Activated CD8-positive, alpha-beta T cell treated with anti-CD3 and anti-CD28 coated beads for 36 hours (primary cell): ENCODE measurements around the gene IFRD2. TPM values are rescaled to one million over a fixed set of nuclear protein-coding genes. Genes with fewer than 3 reads are reported as not detected.
A peak's percentile ranks its signal among the peaks of the same experiment; 100 is the strongest.
"Not testable (repeated sequence)": the region's sequence is repeated elsewhere in the genome, so short reads cannot be mapped to it uniquely, and the experiment has no call there.

Experiments used
- ATAC-seq: fragments of 200-7000 bp; cut with Tn5 transposase; one replicate; pipeline ENCODE4 v1.10.0; 2021; ENCODE audit warnings: mild to moderate bottlenecking, moderate library complexity
- CTCF ChIA-PET: fragments of 350-600 bp; sonication (Branson Sonifier 250); formaldehyde crosslinking; loops from one replicate; lab custom pipeline; 2021; ENCODE audit warnings: antibody characterized with exemption; lab: Charles Lee
- POLR2A ChIA-PET: fragments of 350-600 bp; sonication (Branson Sonifier 250); formaldehyde crosslinking; loops from one replicate; lab custom pipeline; 2021; ENCODE audit warnings: antibody characterized with exemption; lab: Charles Lee
- DNase-seq: peaks from one replicate; pipeline ENCODE4 v3.0.0-alpha.2; 2020
- H3K27ac Mint-ChIP-seq: one replicate; pipeline ENCODE4 v1.8.0; 2021; ENCODE audit warnings: mild to moderate bottlenecking, mixed read lengths
- H3K27me3 Mint-ChIP-seq: one replicate; pipeline ENCODE4 v1.8.0; 2021; ENCODE audit warnings: mixed read lengths
- H3K36me3 Mint-ChIP-seq: one replicate; pipeline ENCODE4 v1.8.0; 2021; ENCODE audit warnings: low read depth, mixed read lengths
- H3K4me1 Mint-ChIP-seq: one replicate; pipeline ENCODE4 v1.8.0; 2021; ENCODE audit warnings: low read depth, mixed read lengths
- H3K4me3 Mint-ChIP-seq: one replicate; pipeline ENCODE4 v1.8.0; 2021; ENCODE audit warnings: mild to moderate bottlenecking, moderate library complexity, mixed read lengths
- H3K9me3 Mint-ChIP-seq: one replicate; pipeline ENCODE4 v1.8.0; 2021; ENCODE audit warnings: mixed read lengths
- CTCF ChIP-seq: fragments of 200-600 bp; IDR thresholded peaks from one replicate; pipeline ENCODE4 v1.8.0; 2022; ENCODE audit warnings: antibody characterized with exemption, mild to moderate bottlenecking
- intact Hi-C: fragments of 100-400 bp; cut with micrococcal nuclease; formaldehyde crosslinking; loops from one replicate; pipeline ENCODE4 v1.10.0; 2022
- total RNA-seq, 2 experiments: library from RNA; stranded (reverse); gene quantifications; one replicate each; pipeline ENCODE4 v1.2.3, GENCODE V29; 2021

The IFRD2 gene
- total RNA-seq, 2 experiments from 2014 or later = 132 to 133 TPM

- no peak for TF ChIP-seq CTCF
- no peak overlapping the region for H3K4me3 Mint-ChIP-seq
- no peak overlapping the region for H3K27ac Mint-ChIP-seq
- DNase-seq = no peak
- intact Hi-C loops = no loop called here
- ChIA-PET POLR2A (interaction anchor here (0.9 to 13.4 kb wide), 3 partner anchors 11 to 167 kb away, joined by 3 to 126 read pairs (median 4); partner anchors contain the start of genes RASSF1 and TUSC2), CTCF (interaction anchor here (1.2 to 2.8 kb wide), 3 partner anchors 11 to 30 kb away, joined by 3 to 9 read pairs (median 3); partner anchors contain the start of gene TUSC2)
- H3K9me3 Mint-ChIP-seq = no peaks in the 10 kb centered on the region
- ATAC-seq = no peak
- no peaks in the 10 kb centered on the region for H3K27me3 Mint-ChIP-seq
- peaks cover 1% of the 10 kb centered on the region for H3K36me3 Mint-ChIP-seq
- H3K4me1 Mint-ChIP-seq = peaks cover 36% of the 10 kb centered on the region
These were observed 25.1 kb upstream of the IFRD2 start for GRCh38 chr3:50317300-50317699.

- POLR2A ChIA-PET = interaction anchor here (13.4 kb wide), 1 partner anchor 19 kb away, joined by 126 read pairs; the partner anchor contains the start of gene RASSF1
- intact Hi-C loops = no loop called here
- TF ChIP-seq CTCF = no peak
- ATAC-seq = peak; percentile 65
- Mint-ChIP-seq H3K27me3 (no peaks in the 10 kb centered on the region), H3K27ac (peak overlapping the region; percentile 82), H3K36me3 (peaks cover 1% of the 10 kb centered on the region), H3K4me1 (peaks cover 34% of the 10 kb centered on the region), H3K9me3 (no peaks in the 10 kb centered on the region), H3K4me3 (no peak overlapping the region)
- DNase-seq = peak; percentile 80
- CTCF ChIA-PET = interaction anchor here (1.2 to 2.8 kb wide), 2 partner anchors 11 to 30 kb away, joined by 3 to 9 read pairs; partner anchors contain the start of gene TUSC2
These were observed 24.5 kb upstream of the IFRD2 start for GRCh38 chr3:50316657-50317242.

GRCh38 chr3:50314816-50315215 is 22.6 kb upstream of the IFRD2 start:
- TF ChIP-seq CTCF = no peak
- DNase-seq = no peak
- Mint-ChIP-seq H3K27me3 (no peaks in the 10 kb centered on the region), H3K4me1 (peaks cover 29% of the 10 kb centered on the region), H3K27ac (no peak overlapping the region), H3K36me3 (peaks cover 2% of the 10 kb centered on the region), H3K4me3 (no peak overlapping the region), H3K9me3 (peaks cover under 1% of the 10 kb centered on the region)
- CTCF ChIA-PET = interaction anchor here (1.1 to 2.9 kb wide), 6 partner anchors 9 to 55 kb away, joined by 3 to 12 read pairs (median 3); partner anchors contain the start of genes HYAL3 and NAA80
- POLR2A ChIA-PET = interaction anchor here (0.7 to 13.4 kb wide), 3 partner anchors 8 to 22 kb away, joined by 3 to 126 read pairs (median 4); partner anchors contain the start of genes IFRD2 and RASSF1
- no peak for ATAC-seq
- intact Hi-C loops = no loop called here

GRCh38 chr3:50314342-50314741 is 22.1 kb upstream of the IFRD2 start:
- ATAC-seq (no peak), DNase-seq (no peak)
- Mint-ChIP-seq H3K4me3 (no peak overlapping the region), H3K9me3 (peaks cover 1% of the 10 kb centered on the region), H3K27ac (no peak overlapping the region), H3K27me3 (no peaks in the 10 kb centered on the region), H3K4me1 (peaks cover 25% of the 10 kb centered on the region), H3K36me3 (peaks cover 4% of the 10 kb centered on the region)
- POLR2A ChIA-PET = interaction anchor here (1.5 to 13.4 kb wide), 3 partner anchors 15 to 22 kb away, joined by 3 to 126 read pairs (median 4); partner anchors contain the start of genes HYAL3, IFRD2, NAA80 and RASSF1
- TF ChIP-seq CTCF = no peak
- intact Hi-C loops = no loop called here
- CTCF ChIA-PET = interaction anchor here (1.3 to 2.9 kb wide), 5 partner anchors 9 to 54 kb away, joined by 3 to 12 read pairs (median 3); partner anchors contain the start of genes HYAL3 and NAA80

GRCh38 chr3:50312041-50312440 is 19.8 kb upstream of the IFRD2 start:
- H3K27me3 Mint-ChIP-seq, ATAC-seq, H3K27ac Mint-ChIP-seq, POLR2A ChIA-PET, intact Hi-C loops, H3K4me3 Mint-ChIP-seq, H3K9me3 Mint-ChIP-seq, DNase-seq, H3K36me3 Mint-ChIP-seq, CTCF ChIA-PET: not testable (repeated sequence)
- peaks cover 15% of the 10 kb centered on the region for H3K4me1 Mint-ChIP-seq
